Measurements from ENCODE around the gene F10. TPM values are rescaled to one million over a fixed set of nuclear protein-coding genes. Genes with fewer than 3 reads are reported as not detected.
"Not testable (repeated sequence)": the region's sequence is repeated elsewhere in the genome, so short reads cannot be mapped to it uniquely, and the experiment has no call there.

The F10 gene
- total RNA-seq, 1 experiment from 2014 or later = not detected

- peak; percentile 1 for DNase-seq (ENCODE audit: low read depth)
Observed at GRCh38 chr13:113152984-113153809, 30.6 kb downstream of the F10 start.

GRCh38 chr13:113153810-113154748 lies 31.5 kb downstream of the F10 start:
- DNase-seq (ENCODE audit: low read depth) = peak; percentile 67

- peak; percentile 13 for DNase-seq (ENCODE audit: low read depth)
Observed at GRCh38 chr13:113155201-113155600, 32.6 kb downstream of the F10 start.

- DNase-seq (ENCODE audit: low read depth) = no peak
Observed at GRCh38 chr13:113155982-113156655, 33.5 kb downstream of the F10 start.

- DNase-seq (ENCODE audit: low read depth) = no peak
Observed at GRCh38 chr13:113157206-113157928, 34.8 kb downstream of the F10 start.

- DNase-seq (ENCODE audit: low read depth) = no peak
Observed at GRCh38 chr13:113157929-113158747, 35.5 kb downstream of the F10 start, which contains the start of gene PROZ. Gene PROZ, plus strand, starts transcription at chr13:113158648. Its CDS starts 13 bp downstream, at chr13:113158661.

GRCh38 chr13:113158946-113159345 lies 36.3 kb downstream of the F10 start:
- DNase-seq (ENCODE audit: low read depth) = no peak

GRCh38 chr13:113159701-113160100 lies 37.1 kb downstream of the F10 start:
- DNase-seq (ENCODE audit: low read depth) = no peak

GRCh38 chr13:113160983-113161382 lies 38.4 kb downstream of the F10 start:
- no peak for DNase-seq (ENCODE audit: low read depth)

- DNase-seq (ENCODE audit: low read depth) = no peak
Observed at GRCh38 chr13:113161433-113161832, 38.8 kb downstream of the F10 start.

- DNase-seq (ENCODE audit: low read depth) = not testable (repeated sequence)
Observed at GRCh38 chr13:113161975-113162374, 39.4 kb downstream of the F10 start.

GRCh38 chr13:113162783-113163685 lies 40.4 kb downstream of the F10 start:
- no peak for DNase-seq (ENCODE audit: low read depth)

GRCh38 chr13:113164492-113164891 lies 41.9 kb downstream of the F10 start:
- DNase-seq (ENCODE audit: low read depth) = no peak

GRCh38 chr13:113166266-113166665 lies 43.7 kb downstream of the F10 start:
- no peak for DNase-seq (ENCODE audit: low read depth)

- DNase-seq (ENCODE audit: low read depth) = no peak
Observed at GRCh38 chr13:113166681-113167080, 44.1 kb downstream of the F10 start.

GRCh38 chr13:113167155-113167554 lies 44.6 kb downstream of the F10 start:
- DNase-seq (ENCODE audit: low read depth) = no peak

GRCh38 chr13:113167575-113167974 lies 45.0 kb downstream of the F10 start:
- no peak for DNase-seq (ENCODE audit: low read depth)

- no peak for DNase-seq (ENCODE audit: low read depth)
Observed at GRCh38 chr13:113168211-113168610, 45.6 kb downstream of the F10 start.
